Large intestine (tissue), 1 donor: Measurements from ENCODE around the gene CTBP2. TPM values are rescaled to one million over a fixed set of nuclear protein-coding genes. Genes with fewer than 3 reads are reported as not detected.

Experiments
- polyA plus RNA-seq: library from polyadenylated mRNA; unstranded; fragments of 120-200 nt; gene quantifications from one replicate; pipeline ENCODE4 v1.2.1, GENCODE V29; 2013

Gene CTBP2
- polyA plus RNA-seq, 1 donor, result 60.1 TPM

Other genes starting within 250 kb of the CTBP2 start
- gene ZRANB1, start 218.4 kb downstream of the CTBP2 start, polyA plus RNA-seq, result 17.4 TPM